HepG2 (cell line): ENCODE results near the gene MTHFS. TPM values are rescaled to one million over a fixed set of nuclear protein-coding genes. Genes with fewer than 3 reads are reported as not detected.

ENCODE experiments used
- BRCA1 ChIP-seq: sonication (generic); formaldehyde crosslinking; IDR thresholded peaks from 2 replicates; pipeline ENCODE4 v1.4.0; 2020; ENCODE audit warnings: missing genetic modification reagents
- GFI1 ChIP-seq: sonication (generic); formaldehyde crosslinking; IDR thresholded peaks from 2 replicates; pipeline ENCODE4 v1.5.0; 2020; ENCODE audit warnings: missing genetic modification reagents, mild to moderate bottlenecking, borderline replicate concordance
- IRF9 ChIP-seq: sonication (generic); formaldehyde crosslinking; IDR thresholded peaks from 2 replicates; pipeline ENCODE4 v1.8.0; 2022; ENCODE audit warnings: missing genetic modification reagents, mild to moderate bottlenecking, borderline replicate concordance
- KLF9 ChIP-seq: IDR thresholded peaks from 2 replicates; pipeline ENCODE4 v1.6.1; 2016; ENCODE audit warnings: low read depth
- MEIS1 ChIP-seq: sonication (generic); formaldehyde crosslinking; IDR thresholded peaks from 2 replicates; pipeline ENCODE4 v1.9.0; 2021; ENCODE audit warnings: mild to moderate bottlenecking, missing genetic modification reagents, moderate library complexity, borderline replicate concordance
- NAIF1 ChIP-seq: sonication (generic); formaldehyde crosslinking; IDR thresholded peaks from 2 replicates; pipeline ENCODE4 v1.5.0; 2020; ENCODE audit warnings: mild to moderate bottlenecking, missing genetic modification reagents, borderline replicate concordance
- PHF5A ChIP-seq: IDR thresholded peaks from one replicate; pipeline ENCODE4 v1.6.1; 2018; ENCODE audit warnings: low read depth, missing genetic modification reagents; ENCODE audit not compliant: unreplicated experiment
- RARA ChIP-seq: IDR thresholded peaks from 2 replicates; pipeline ENCODE4 v1.6.1; 2016; ENCODE audit warnings: missing genetic modification reagents, missing compliant biosample characterization
- SATB2 ChIP-seq: sonication (generic); formaldehyde crosslinking; IDR thresholded peaks from 2 replicates; pipeline ENCODE4 v1.5.0; 2020; ENCODE audit warnings: missing genetic modification reagents
- TCF7L2 ChIP-seq: IDR thresholded peaks from 2 replicates; pipeline ENCODE4 v1.6.1; 2011; ENCODE audit warnings: mild to moderate bottlenecking, low read depth, low read length, moderate library complexity
- ZBTB44 ChIP-seq: sonication (generic); formaldehyde crosslinking; IDR thresholded peaks from 2 replicates; pipeline ENCODE4 v1.4.0; 2020; ENCODE audit warnings: missing genetic modification reagents
- ZNF264 ChIP-seq: sonication (generic); formaldehyde crosslinking; IDR thresholded peaks from 2 replicates; pipeline ENCODE4 v1.4.0; 2020; ENCODE audit warnings: missing genetic modification reagents
- ZNF552 ChIP-seq: sonication (generic); formaldehyde crosslinking; IDR thresholded peaks from 2 replicates; pipeline ENCODE4 v1.9.0; 2022; ENCODE audit warnings: missing genetic modification reagents, mild to moderate bottlenecking, borderline replicate concordance
- ZNF607 ChIP-seq: sonication (generic); formaldehyde crosslinking; IDR thresholded peaks from 2 replicates; pipeline ENCODE4 v1.5.1; 2020; ENCODE audit warnings: missing genetic modification reagents, mild to moderate bottlenecking, borderline replicate concordance
- ZNF773 ChIP-seq: sonication (generic); formaldehyde crosslinking; IDR thresholded peaks from 2 replicates; pipeline ENCODE4 v1.4.0; 2020; ENCODE audit warnings: missing genetic modification reagents, borderline replicate concordance
- ZNF777 ChIP-seq: sonication (generic); formaldehyde crosslinking; IDR thresholded peaks from 2 replicates; pipeline ENCODE4 v1.4.0; 2020; ENCODE audit warnings: missing genetic modification reagents
- ZNF782 ChIP-seq: sonication (generic); formaldehyde crosslinking; IDR thresholded peaks from 2 replicates; pipeline ENCODE4 v1.4.0; 2020; ENCODE audit warnings: missing genetic modification reagents, mild to moderate bottlenecking, borderline replicate concordance
- polyA plus RNA-seq, 8 experiments: library from polyadenylated mRNA; depleted of rRNA in 3 of 8; stranded (reverse) in 7 of 8; unstranded in 1 of 8; fragments of >200 nt; fragmentation: Illumina TruSeq in 4 of 8; extraction: Trizol in 4 of 8; gene quantifications; 2 replicates each; pipeline versions ENCODE4 v1.2.1 to v1.2.3, GENCODE V29; 2011 to 2016; ENCODE audit warnings: low read depth in 4 of 8, missing spikeins in 1 of 8, mixed read lengths in 1 of 8; ENCODE audit not compliant: insufficient read depth in 1 of 8
- total RNA-seq, 5 experiments: library from RNA; depleted of rRNA; stranded (reverse); fragments of >200 nt; fragmentation: Illumina TruSeq; extraction: Trizol; gene quantifications; 2 replicates each; pipeline ENCODE4 v1.2.3, GENCODE V29; 2016; ENCODE audit warnings: low read depth in 1 of 5
- TF ChIP-seq, protein P1 (sequence below): sonication (generic); formaldehyde crosslinking; IDR thresholded peaks from 2 replicates; pipeline ENCODE4 v1.9.0; 2021; ENCODE audit warnings: missing genetic modification reagents, mild to moderate bottlenecking, borderline replicate concordance
- TF ChIP-seq, protein P2 (sequence below): sonication (generic); formaldehyde crosslinking; IDR thresholded peaks from 2 replicates; pipeline ENCODE4 v1.5.0; 2020; ENCODE audit warnings: missing genetic modification reagents
- TF ChIP-seq, protein P3 (sequence below): IDR thresholded peaks from 2 replicates; pipeline ENCODE4 v1.6.1; 2016; ENCODE audit warnings: mild to moderate bottlenecking
- TF ChIP-seq, protein P4 (sequence below): sonication (generic); formaldehyde crosslinking; IDR thresholded peaks from 2 replicates; pipeline ENCODE4 v1.5.1; 2020; ENCODE audit warnings: missing genetic modification reagents, mild to moderate bottlenecking, borderline replicate concordance

Gene MTHFS
- total and polyA plus RNA-seq, 2 of the 13 experiments (the other 11 are each of a cell fraction or from before 2014, with no cell fraction given), result 37.0 to 49.7 TPM

GRCh38 chr15:79896634-79897379 is at the start of gene MTHFS (continued):
- TF ChIP-seq PHF5A (CRISPR knock-in tag), result peak; percentile 33
- peak; percentile 91; the same call in 1 of the 2 replicates for TF ChIP-seq SATB2 (CRISPR knock-in tag)
- TF ChIP-seq ZNF782 (CRISPR knock-in tag), result peak; percentile 66; the same call in 1 of the 2 replicates
- TF ChIP-seq ZNF607 (CRISPR knock-in tag), result peak; percentile 99
- TF ChIP-seq TCF7L2, result no peak
- TF ChIP-seq ZNF264, result no peak; the same call in 1 of the 2 replicates
- TF ChIP-seq, protein P1, sequence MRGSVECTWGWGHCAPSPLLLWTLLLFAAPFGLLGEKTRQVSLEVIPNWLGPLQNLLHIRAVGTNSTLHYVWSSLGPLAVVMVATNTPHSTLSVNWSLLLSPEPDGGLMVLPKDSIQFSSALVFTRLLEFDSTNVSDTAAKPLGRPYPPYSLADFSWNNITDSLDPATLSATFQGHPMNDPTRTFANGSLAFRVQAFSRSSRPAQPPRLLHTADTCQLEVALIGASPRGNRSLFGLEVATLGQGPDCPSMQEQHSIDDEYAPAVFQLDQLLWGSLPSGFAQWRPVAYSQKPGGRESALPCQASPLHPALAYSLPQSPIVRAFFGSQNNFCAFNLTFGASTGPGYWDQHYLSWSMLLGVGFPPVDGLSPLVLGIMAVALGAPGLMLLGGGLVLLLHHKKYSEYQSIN, result no peak
- no peak; the same call in 1 of the 2 replicates for TF ChIP-seq MEIS1 (CRISPR knock-in tag)
- TF ChIP-seq RARA (CRISPR knock-in tag), result peak; percentile 34; the same call in 1 of the 2 replicates
- TF ChIP-seq ZNF777 (CRISPR knock-in tag), result peak; percentile 81
- peak; percentile 31; the same call in 1 of the 2 replicates for TF ChIP-seq ZBTB44 (CRISPR knock-in tag)
- TF ChIP-seq, protein P2, sequence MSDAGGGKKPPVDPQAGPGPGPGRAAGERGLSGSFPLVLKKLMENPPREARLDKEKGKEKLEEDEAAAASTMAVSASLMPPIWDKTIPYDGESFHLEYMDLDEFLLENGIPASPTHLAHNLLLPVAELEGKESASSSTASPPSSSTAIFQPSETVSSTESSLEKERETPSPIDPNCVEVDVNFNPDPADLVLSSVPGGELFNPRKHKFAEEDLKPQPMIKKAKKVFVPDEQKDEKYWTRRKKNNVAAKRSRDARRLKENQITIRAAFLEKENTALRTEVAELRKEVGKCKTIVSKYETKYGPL (CRISPR knock-in tag), result peak; percentile 52
- TF ChIP-seq KLF9 (CRISPR knock-in tag), result peak; percentile 58; the same call in 1 of the 2 replicates
- peak; percentile 94 for TF ChIP-seq ZNF773 (CRISPR knock-in tag)
- peak; percentile 83; the same call in 1 of the 2 replicates for TF ChIP-seq BRCA1 (CRISPR knock-in tag)
- TF ChIP-seq, protein P3, sequence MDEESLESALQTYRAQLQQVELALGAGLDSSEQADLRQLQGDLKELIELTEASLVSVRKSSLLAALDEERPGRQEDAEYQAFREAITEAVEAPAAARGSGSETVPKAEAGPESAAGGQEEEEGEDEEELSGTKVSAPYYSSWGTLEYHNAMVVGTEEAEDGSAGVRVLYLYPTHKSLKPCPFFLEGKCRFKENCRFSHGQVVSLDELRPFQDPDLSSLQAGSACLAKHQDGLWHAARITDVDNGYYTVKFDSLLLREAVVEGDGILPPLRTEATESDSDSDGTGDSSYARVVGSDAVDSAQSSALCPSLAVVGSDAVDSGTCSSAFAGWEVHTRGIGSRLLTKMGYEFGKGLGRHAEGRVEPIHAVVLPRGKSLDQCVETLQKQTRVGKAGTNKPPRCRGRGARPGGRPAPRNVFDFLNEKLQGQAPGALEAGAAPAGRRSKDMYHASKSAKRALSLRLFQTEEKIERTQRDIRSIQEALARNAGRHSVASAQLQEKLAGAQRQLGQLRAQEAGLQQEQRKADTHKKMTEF (CRISPR knock-in tag), result peak; percentile 93
- TF ChIP-seq, protein P4, sequence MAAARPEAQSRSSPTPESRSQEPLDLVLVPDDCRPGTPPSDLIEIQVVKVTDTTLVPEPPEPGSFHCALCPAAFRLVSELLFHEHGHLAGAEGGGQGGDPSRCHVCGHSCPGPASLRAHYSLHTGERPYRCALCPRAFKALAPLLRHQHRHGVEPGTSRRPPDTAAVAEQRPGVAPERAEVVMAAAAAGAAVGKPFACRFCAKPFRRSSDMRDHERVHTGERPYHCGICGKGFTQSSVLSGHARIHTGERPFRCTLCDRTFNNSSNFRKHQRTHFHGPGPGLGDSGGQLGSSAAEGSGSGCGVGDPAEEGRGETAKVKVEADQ, result peak; percentile 89; the same call in 1 of the 2 replicates
- TF ChIP-seq ZNF552 (CRISPR knock-in tag), result peak; percentile 54; the same call in 1 of the 2 replicates
- TF ChIP-seq IRF9 (CRISPR knock-in tag), result peak; percentile 93
- peak; percentile 82; the same call in 1 of the 2 replicates for TF ChIP-seq NAIF1 (CRISPR knock-in tag)
- peak; percentile 79; the same call in 1 of the 2 replicates for TF ChIP-seq GFI1 (CRISPR knock-in tag)
